D341Med (cell line): Measurements from ENCODE around the gene CNKSR3.

Experiments used
- DNase-seq: peaks from one replicate; pipeline ENCODE4 v3.0.0; 2012; ENCODE audit warnings: low spot score

Gene CNKSR3

GRCh38 chr6:154412106-154412820 lies 98.2 kb downstream of the CNKSR3 start:
- no peak for DNase-seq

GRCh38 chr6:154411076-154411475 lies 99.4 kb downstream of the CNKSR3 start:
- no peak for DNase-seq

GRCh38 chr6:154410619-154411072 lies 99.8 kb downstream of the CNKSR3 start:
- no peak for DNase-seq

- peak; percentile 54 for DNase-seq
Observed at GRCh38 chr6:154408891-154409500, 101.5 kb downstream of the CNKSR3 start.

- no peak for DNase-seq
Observed at GRCh38 chr6:154407440-154407839, 103.0 kb downstream of the CNKSR3 start.

- DNase-seq, result no peak
Observed at GRCh38 chr6:154406869-154407268, 103.6 kb downstream of the CNKSR3 start.

GRCh38 chr6:154406301-154406700 lies 104.2 kb downstream of the CNKSR3 start:
- DNase-seq, result no peak

- no peak for DNase-seq
Observed at GRCh38 chr6:154404791-154405400, 105.6 kb downstream of the CNKSR3 start.

- DNase-seq, result no peak
Observed at GRCh38 chr6:154403788-154404187, 106.7 kb downstream of the CNKSR3 start.

GRCh38 chr6:154402081-154402780 lies 108.3 kb downstream of the CNKSR3 start:
- no peak for DNase-seq

GRCh38 chr6:154399097-154399496 lies 111.4 kb downstream of the CNKSR3 start:
- no peak for DNase-seq

- no peak for DNase-seq
Observed at GRCh38 chr6:154397491-154398195, 112.8 kb downstream of the CNKSR3 start.

- DNase-seq, result no peak
Observed at GRCh38 chr6:154395878-154396277, 114.6 kb downstream of the CNKSR3 start.

- no peak for DNase-seq
Observed at GRCh38 chr6:154395316-154395715, 115.2 kb downstream of the CNKSR3 start.

GRCh38 chr6:154394571-154394970 lies 115.9 kb downstream of the CNKSR3 start:
- no peak for DNase-seq

- DNase-seq, result no peak
Observed at GRCh38 chr6:154390034-154390433, 120.5 kb downstream of the CNKSR3 start.

GRCh38 chr6:154388803-154389202 lies 121.7 kb downstream of the CNKSR3 start:
- DNase-seq, result no peak

GRCh38 chr6:154386848-154387717 lies 123.4 kb downstream of the CNKSR3 start:
- DNase-seq, result no peak

- no peak for DNase-seq
Observed at GRCh38 chr6:154384191-154384590, 126.3 kb downstream of the CNKSR3 start.

- DNase-seq, result no peak
Observed at GRCh38 chr6:154383273-154383672, 127.2 kb downstream of the CNKSR3 start.

GRCh38 chr6:154382740-154383139 lies 127.7 kb downstream of the CNKSR3 start:
- no peak for DNase-seq
